CD4-positive, alpha-beta T cell treated with Interleukin-15 for 4 hours (primary cell): ENCODE data around the gene ATP5F1D.
A peak's percentile ranks its signal among the peaks of the same experiment; 100 is the strongest.
"Not testable (repeated sequence)": the region's sequence is repeated elsewhere in the genome, so short reads cannot be mapped to it uniquely, and the experiment has no call there.

ENCODE experiments used
- DNase-seq: peaks from one replicate; pipeline ENCODE4 v3.0.0-alpha.2; 2020; ENCODE audit warnings: low spot score

ATP5F1D gene

GRCh38 chr19:1233115-1233667 lies 8.4 kb upstream of the ATP5F1D start:
- DNase-seq: no peak

GRCh38 chr19:1234051-1234954 lies 7.2 kb upstream of the ATP5F1D start:
- no peak for DNase-seq

GRCh38 chr19:1234955-1235380 lies 6.6 kb upstream of the ATP5F1D start:
- no peak for DNase-seq

GRCh38 chr19:1235625-1236538 lies 5.7 kb upstream of the ATP5F1D start:
- DNase-seq: no peak

- no peak for DNase-seq
These were observed 5.0 kb upstream of the ATP5F1D start for GRCh38 chr19:1236576-1236975.

GRCh38 chr19:1237027-1237659 lies 4.4 kb upstream of the ATP5F1D start:
- DNase-seq: no peak

- no peak for DNase-seq
These were observed 3.7 kb upstream of the ATP5F1D start, which contains the start of gene CBARP for GRCh38 chr19:1237754-1238368. TSS of gene CBARP (minus strand) at chr19:1238005. CDS start at chr19:1236100, 1,905 bp downstream.

GRCh38 chr19:1238369-1239303 lies 2.9 kb upstream of the ATP5F1D start:
- no peak for DNase-seq

- no peak for DNase-seq
These were observed 2.1 kb upstream of the ATP5F1D start for GRCh38 chr19:1239420-1239795.

- DNase-seq: peak; percentile 88
These were observed 1.5 kb upstream of the ATP5F1D start for GRCh38 chr19:1239796-1240737.

GRCh38 chr19:1240925-1241324 lies 626 bp upstream of the ATP5F1D start:
- no peak for DNase-seq

GRCh38 chr19:1243768-1244692 lies 2.5 kb downstream of the ATP5F1D start:
- DNase-seq: peak; percentile 87

GRCh38 chr19:1244693-1245451 lies 3.3 kb downstream of the ATP5F1D start:
- DNase-seq: no peak

GRCh38 chr19:1245494-1246264 lies 4.1 kb downstream of the ATP5F1D start:
- DNase-seq: no peak

GRCh38 chr19:1246265-1247087 lies 4.9 kb downstream of the ATP5F1D start:
- DNase-seq: not testable (repeated sequence)

- DNase-seq: no peak
These were observed 6.2 kb downstream of the ATP5F1D start for GRCh38 chr19:1247748-1248138.
